HepG2 (cell line): ENCODE results near the gene MAT2A. TPM values are rescaled to one million over a fixed set of nuclear protein-coding genes. Genes with fewer than 3 reads are reported as not detected.

Source experiments
- ATAC-seq: fragments of 200-7000 bp; cut with Tn5 transposase; 3 replicates; pipeline ENCODE4 v1.9.1; 2020; ENCODE audit warnings: mild to moderate bottlenecking, moderate library complexity
- BruUV-seq: library from RNA; stranded (reverse); fragments of 400-500 nt; replicated peaks from 2 replicates; lab custom pipeline; 2021; lab: Mats Ljungman, UMichigan
- CTCF ChIA-PET: fragments of 300-600 bp; formaldehyde crosslinking; extraction: SDS; loops from one replicate; lab custom pipeline; 2021; ENCODE audit warnings: low total read pairs, inconsistent platforms, low intra/inter-chr PET ratio; lab: Yijun Ruan, JAX
- POLR2A ChIA-PET: fragments of 350-600 bp; sonication (Branson Sonifier 250); formaldehyde crosslinking; loops from one replicate; lab custom pipeline; 2020; ENCODE audit warnings: antibody characterized with exemption, inconsistent platforms; lab: Yijun Ruan, JAX
- DNase-seq: peaks from one replicate; pipeline ENCODE4 v3.0.0-alpha.2; 2015; ENCODE audit warnings: low spot score
- FAIRE-seq: peaks from 3 replicates; lab custom pipeline; 2011; peaks lifted over from hg19 to GRCh38; lab: Jason Lieb, UNC
- H2AFZ ChIP-seq: one replicate; pipeline ENCODE4 v1.6.1; 2011; ENCODE audit warnings: low read length, inconsistent platforms
- H3K27ac ChIP-seq: fragments of 300-600 bp; 3 replicates; pipeline ENCODE4 v1.8.0; 2011; ENCODE audit warnings: mixed run types, mild to moderate bottlenecking, mixed read lengths, low read length, inconsistent platforms; ENCODE audit not compliant: insufficient read depth; ENCODE audit errors: extremely low read length
- H3K27me3 ChIP-seq, 2 experiments: fragments of 200-600 bp in 1 of 2; 2 replicates in 1 of 2; 3 replicates in 1 of 2; pipeline versions ENCODE4 v1.6.0 to v1.8.0; 2011; ENCODE audit warnings: low read length in 2 of 2, mild to moderate bottlenecking in 2 of 2, moderate library complexity in 2 of 2, inconsistent platforms in 1 of 2; ENCODE audit not compliant: insufficient read depth in 2 of 2, control insufficient read depth in 1 of 2
- H3K36me3 ChIP-seq, 2 experiments: fragments of 200-600 bp in 1 of 2; replicated peaks in 1 of 2; 2 replicates in 1 of 2; 3 replicates in 1 of 2; pipeline versions ENCODE4 v1.5.1 to v1.8.0; 2011; ENCODE audit warnings: low read length in 2 of 2, inconsistent platforms in 1 of 2; ENCODE audit not compliant: insufficient read depth in 2 of 2, control insufficient read depth in 1 of 2
- H3K4me1 ChIP-seq: 2 replicates; pipeline ENCODE4 v1.5.1; 2012; ENCODE audit warnings: low read length, inconsistent platforms; ENCODE audit not compliant: insufficient read depth
- H3K4me2 ChIP-seq: 2 replicates; pipeline ENCODE4 v1.6.0; 2011; ENCODE audit warnings: low read depth, low read length, inconsistent platforms
- H3K4me3 ChIP-seq, 3 experiments: fragments of 200-600 bp in 1 of 3; sonication (generic), shearing (Covaris generic) in 1 of 3; replicated peaks in 1 of 3; 2 replicates each; pipeline ENCODE4 v1.5.1; 2011 to 2016; ENCODE audit warnings: low read length in 3 of 3, inconsistent platforms in 2 of 3, low read depth in 2 of 3, mild to moderate bottlenecking in 2 of 3, control low read depth in 1 of 3, mixed read lengths in 1 of 3; ENCODE audit not compliant: insufficient read depth in 1 of 3
- H3K79me2 ChIP-seq: one replicate; pipeline ENCODE4 v1.6.1; 2011; ENCODE audit warnings: low read length, inconsistent platforms; ENCODE audit not compliant: insufficient read depth
- H3K9ac ChIP-seq: 2 replicates; pipeline ENCODE4 v1.6.0; 2011; ENCODE audit warnings: mild to moderate bottlenecking, low read depth, low read length, inconsistent platforms; ENCODE audit not compliant: insufficient read depth
- H3K9me3 ChIP-seq: 2 replicates; pipeline ENCODE4 v1.5.1; 2012; ENCODE audit warnings: mild to moderate bottlenecking, low read length
- H4K20me1 ChIP-seq: 2 replicates; pipeline ENCODE4 v1.6.0; 2011; ENCODE audit warnings: inconsistent platforms, mild to moderate bottlenecking, low read length, moderate library complexity; ENCODE audit not compliant: insufficient read depth
- ELF1 ChIP-seq: sonication (generic); formaldehyde crosslinking; IDR thresholded peaks from 2 replicates; pipeline ENCODE4 v1.4.0; 2020; ENCODE audit warnings: missing genetic modification reagents
- FOSL1 ChIP-seq: sonication (generic); formaldehyde crosslinking; IDR thresholded peaks from 2 replicates; pipeline ENCODE4 v1.9.0; 2021; ENCODE audit warnings: missing genetic modification reagents, borderline replicate concordance
- MAFG ChIP-seq: sonication (generic); formaldehyde crosslinking; IDR thresholded peaks from 2 replicates; pipeline ENCODE4 v1.5.1; 2020; ENCODE audit warnings: mild to moderate bottlenecking, missing genetic modification reagents
- NFAT5 ChIP-seq: sonication (generic); formaldehyde crosslinking; IDR thresholded peaks from 2 replicates; pipeline ENCODE4 v1.4.0; 2020; ENCODE audit warnings: missing genetic modification reagents
- NFYC ChIP-seq: IDR thresholded peaks from 2 replicates; pipeline ENCODE4 v1.6.1; 2016; ENCODE audit warnings: missing genetic modification reagents, missing compliant biosample characterization
- SALL2 ChIP-seq: sonication (generic); formaldehyde crosslinking; IDR thresholded peaks from 2 replicates; pipeline ENCODE4 v1.8.1; 2023; ENCODE audit warnings: mild to moderate bottlenecking, missing genetic modification reagents, inconsistent platforms
- ZBTB21 ChIP-seq: sonication (generic); formaldehyde crosslinking; IDR thresholded peaks from 2 replicates; pipeline ENCODE4 v1.4.0; 2020; ENCODE audit warnings: missing genetic modification reagents
- ZBTB38 ChIP-seq: sonication (generic); formaldehyde crosslinking; IDR thresholded peaks from 2 replicates; pipeline ENCODE4 v1.5.1; 2020; ENCODE audit warnings: mild to moderate bottlenecking, missing genetic modification reagents
- ZFP91 ChIP-seq: sonication (generic); formaldehyde crosslinking; IDR thresholded peaks from 2 replicates; pipeline ENCODE4 v1.9.0; 2022; ENCODE audit warnings: missing genetic modification reagents, mild to moderate bottlenecking, borderline replicate concordance
- ZFY ChIP-seq: sonication (generic); formaldehyde crosslinking; IDR thresholded peaks from 2 replicates; pipeline ENCODE4 v1.4.0; 2020; ENCODE audit warnings: missing genetic modification reagents
- ZIK1 ChIP-seq: sonication (generic); formaldehyde crosslinking; IDR thresholded peaks from 2 replicates; pipeline ENCODE4 v1.5.0; 2020; ENCODE audit warnings: mild to moderate bottlenecking, low read depth, missing genetic modification reagents, borderline replicate concordance
- ZNF329 ChIP-seq: sonication (generic); formaldehyde crosslinking; IDR thresholded peaks from 2 replicates; pipeline ENCODE4 v1.9.0; 2021; ENCODE audit warnings: low read depth, mild to moderate bottlenecking, missing genetic modification reagents
- ZNF550 ChIP-seq: sonication (generic); formaldehyde crosslinking; IDR thresholded peaks from 2 replicates; pipeline ENCODE4 v1.4.0; 2020; ENCODE audit warnings: mild to moderate bottlenecking, missing genetic modification reagents, borderline replicate concordance
- ZNF709 ChIP-seq: sonication (generic); formaldehyde crosslinking; IDR thresholded peaks from 2 replicates; pipeline ENCODE4 v1.5.0; 2020; ENCODE audit warnings: mild to moderate bottlenecking, missing genetic modification reagents
- ZXDC ChIP-seq: sonication (generic); formaldehyde crosslinking; IDR thresholded peaks from 2 replicates; pipeline ENCODE4 v1.5.0; 2020; ENCODE audit warnings: mild to moderate bottlenecking, missing genetic modification reagents
- WGBS: methylation state at CpG from one replicate; pipeline ENCODE4 v1.1.6; 2017; ENCODE audit warnings: low lambda C conversion rate; 5-methylcytosine and 5-hydroxymethylcytosine counted together
- in situ Hi-C: cut with HindIII; loops from 2 replicates; pipeline ENCODE4 v1.10.0; 2017; ENCODE audit warnings: low pct_unique_long_range_greater_than_20kb; ENCODE audit not compliant: extremely low pct_ligation_motif_present
- intact Hi-C: fragments of 100-400 bp; cut with micrococcal nuclease; formaldehyde crosslinking; loops from one replicate; pipeline ENCODE4 v1.10.0; 2022; ENCODE audit not compliant: unreplicated experiment
- polyA plus RNA-seq, 8 experiments: library from polyadenylated mRNA; depleted of rRNA in 3 of 8; stranded (reverse) in 7 of 8; unstranded in 1 of 8; fragments of >200 nt; fragmentation: Illumina TruSeq in 4 of 8; extraction: Trizol in 4 of 8; gene quantifications; 2 replicates each; pipeline versions ENCODE4 v1.2.1 to v1.2.3, GENCODE V29; 2011 to 2016; ENCODE audit warnings: low read depth in 4 of 8, missing spikeins in 1 of 8, mixed read lengths in 1 of 8; ENCODE audit not compliant: insufficient read depth in 1 of 8
- total RNA-seq, 5 experiments: library from RNA; depleted of rRNA; stranded (reverse); fragments of >200 nt; fragmentation: Illumina TruSeq; extraction: Trizol; gene quantifications; 2 replicates each; pipeline ENCODE4 v1.2.3, GENCODE V29; 2016; ENCODE audit warnings: low read depth in 1 of 5

The MAT2A gene
- total and polyA plus RNA-seq, 2 of the 13 experiments (the other 11 are each of a cell fraction or from before 2014, with no cell fraction given): 155 to 331 TPM

- TF ChIP-seq NFAT5 (CRISPR knock-in tag) (no peak), NFYC (CRISPR knock-in tag) (peak; percentile 72), ELF1 (CRISPR knock-in tag) (0 out of 2 replicates have a peak, but pooled peaks have one; percentile 17), ZIK1 (no peak), ZNF550 (CRISPR knock-in tag) (no peak)
These were observed 37.7 kb upstream of the MAT2A start (continued) for GRCh38 chr2:85501248-85501647.

GRCh38 chr2:85502720-85503119 is 36.2 kb upstream of the MAT2A start:
- no peak for FAIRE-seq
- H4K20me1 ChIP-seq: no peaks in the 10 kb centered on the region
- no peaks in the 10 kb centered on the region for H3K79me2 ChIP-seq
- in situ Hi-C loops (no loop called here), intact Hi-C loops (loop anchor here (1.0 to 5.0 kb wide), 3 partner anchors 35 to 81 kb away; partner anchors contain the start of gene MAT2A)
- no peak overlapping the region for H3K27ac ChIP-seq
- peaks cover 68% of the 10 kb centered on the region for H3K4me1 ChIP-seq
- 41% methylated on average over 3 of the region's 3 CpGs for WGBS
- H3K4me3 ChIP-seq: no peak overlapping the region
- no peak overlapping the region for H3K9ac ChIP-seq
- no peak overlapping the region for H2AFZ ChIP-seq
- 0 out of 5 replicates have a peak, but pooled peaks cover 0 to 5% of the 10 kb centered on the region in 2 experiments for H3K27me3 ChIP-seq
- CTCF ChIA-PET: no interaction called here
- H3K9me3 ChIP-seq: no peaks in the 10 kb centered on the region
- ATAC-seq: peak; percentile 20
- no peaks in the 10 kb centered on the region for H3K36me3 ChIP-seq
- 0 out of 2 replicates have a peak overlapping the region, but pooled peaks have one; percentile 51 for H3K4me2 ChIP-seq
- no TSS peak for BruUV-seq
- DNase-seq: no peak
- POLR2A ChIA-PET: no interaction called here
- 0 out of 2 replicates have a peak, but pooled peaks have one; percentile 4 for TF ChIP-seq ZFP91 (CRISPR knock-in tag)
- no peak for TF ChIP-seq FOSL1
- no peak for TF ChIP-seq MAFG (CRISPR knock-in tag)
- TF ChIP-seq ZFY (CRISPR knock-in tag): peak; percentile 35; the same call in 1 of the 2 replicates
- no peak for TF ChIP-seq ZBTB38 (CRISPR knock-in tag)
- TF ChIP-seq ZNF329 (CRISPR knock-in tag): no peak
- TF ChIP-seq ZNF709 (CRISPR knock-in tag): no peak
- TF ChIP-seq SALL2 (CRISPR knock-in tag): no peak
- TF ChIP-seq ZXDC: no peak
- no peak for TF ChIP-seq ZBTB21
